Urothelium cell line (cell line): ENCODE data around the gene CYB561D1.

Experiments
- DNase-seq: peaks from one replicate; pipeline ENCODE4 v3.0.0; 2011; ENCODE audit warnings: low spot score, mixed read lengths
- FAIRE-seq: peaks from 2 replicates; lab custom pipeline; 2011; peaks lifted over from hg19 to GRCh38; lab: Jason Lieb, UNC

Gene CYB561D1

GRCh38 chr1:109479901-109480300 is 14.0 kb upstream of the CYB561D1 start:
- no peak for FAIRE-seq
- DNase-seq, result no peak

- no peak for FAIRE-seq
- no peak for DNase-seq
Observed at GRCh38 chr1:109481646-109482045, 12.2 kb upstream of the CYB561D1 start.

- FAIRE-seq, result no peak
- no peak for DNase-seq
Observed at GRCh38 chr1:109482242-109482641, 11.7 kb upstream of the CYB561D1 start.

- peak; percentile 48 for DNase-seq
- peak; percentile 44 for FAIRE-seq
Observed at GRCh38 chr1:109482791-109483671, 10.9 kb upstream of the CYB561D1 start.

- peak; percentile 100 for DNase-seq
- peak; percentile 98 for FAIRE-seq
Observed at GRCh38 chr1:109483672-109484518, 10.0 kb upstream of the CYB561D1 start, which contains the start of gene ATXN7L2. ATXN7L2 (plus strand) TSS chr1:109483905; CDS start chr1:109483954, 49 bp downstream.

- FAIRE-seq (no peak), DNase-seq (peak; percentile 39)
Observed at GRCh38 chr1:109484519-109484975, 9.3 kb upstream of the CYB561D1 start.

GRCh38 chr1:109485001-109485400 is 8.9 kb upstream of the CYB561D1 start:
- no peak for FAIRE-seq

GRCh38 chr1:109487261-109487660 is 6.6 kb upstream of the CYB561D1 start:
- DNase-seq (no peak), FAIRE-seq (no peak)

More at GRCh38 chr1:109485001-109485400, 8.9 kb upstream of the CYB561D1 start:
- DNase-seq, result peak; percentile 58

GRCh38 chr1:109488201-109488600 is 5.7 kb upstream of the CYB561D1 start:
- DNase-seq, result no peak
- FAIRE-seq, result no peak

GRCh38 chr1:109488696-109489095 is 5.2 kb upstream of the CYB561D1 start:
- FAIRE-seq (no peak), DNase-seq (no peak)

GRCh38 chr1:109490029-109490933 is 3.6 kb upstream of the CYB561D1 start:
- FAIRE-seq, result no peak
- peak; percentile 76 for DNase-seq

GRCh38 chr1:109490934-109491302 is 3.0 kb upstream of the CYB561D1 start:
- DNase-seq (no peak), FAIRE-seq (no peak)

GRCh38 chr1:109491372-109491771 is 2.5 kb upstream of the CYB561D1 start:
- FAIRE-seq (no peak), DNase-seq (no peak)

- DNase-seq, result no peak
- FAIRE-seq, result no peak
Observed at GRCh38 chr1:109492779-109493178, 1.1 kb upstream of the CYB561D1 start.

- no peak for FAIRE-seq
Observed at GRCh38 chr1:109493227-109493626, 667 bp upstream of the CYB561D1 start.

GRCh38 chr1:109495738-109496137 is 1.8 kb downstream of the CYB561D1 start:
- FAIRE-seq (no peak), DNase-seq (no peak)

More at GRCh38 chr1:109493227-109493626, 667 bp upstream of the CYB561D1 start:
- DNase-seq, result no peak

- DNase-seq (no peak), FAIRE-seq (no peak)
Observed at GRCh38 chr1:109497449-109498160, 3.7 kb downstream of the CYB561D1 start.

GRCh38 chr1:109498161-109498801 is 4.4 kb downstream of the CYB561D1 start:
- DNase-seq (peak; percentile 53), FAIRE-seq (no peak)

GRCh38 chr1:109499081-109499480 is 5.2 kb downstream of the CYB561D1 start:
- FAIRE-seq (no peak), DNase-seq (no peak)
